GM06990 (cell line): ENCODE measurements around the gene FGF5.
"Not testable (repeated sequence)": the region's sequence is repeated elsewhere in the genome, so short reads cannot be mapped to it uniquely, and the experiment has no call there.

Experiments
- DNase-seq: peaks from one replicate; pipeline ENCODE4 v3.0.0-alpha.2; 2011; ENCODE audit not compliant: insufficient read length; ENCODE audit errors: extremely low read depth
- H3K27me3 ChIP-seq: replicated peaks from 2 replicates; pipeline ENCODE4 v1.6.0; 2011; ENCODE audit warnings: low read length; ENCODE audit not compliant: control insufficient read depth, insufficient read depth
- H3K36me3 ChIP-seq: 2 replicates; pipeline ENCODE4 v1.5.1; 2011; ENCODE audit warnings: low read length; ENCODE audit not compliant: control insufficient read depth, insufficient read depth
- H3K4me3 ChIP-seq: replicated peaks from 2 replicates; pipeline ENCODE4 v1.5.1; 2011; ENCODE audit warnings: low read depth, mild to moderate bottlenecking, control low read depth, low read length
- TF ChIP-seq, protein P1 (sequence below): IDR thresholded peaks from 2 replicates; pipeline ENCODE4 v1.5.1; 2011; ENCODE audit warnings: low read length, control low read depth, mild to moderate bottlenecking, inconsistent platforms; ENCODE audit not compliant: insufficient read depth, poor library complexity, severe bottlenecking

The FGF5 gene

DNA sequence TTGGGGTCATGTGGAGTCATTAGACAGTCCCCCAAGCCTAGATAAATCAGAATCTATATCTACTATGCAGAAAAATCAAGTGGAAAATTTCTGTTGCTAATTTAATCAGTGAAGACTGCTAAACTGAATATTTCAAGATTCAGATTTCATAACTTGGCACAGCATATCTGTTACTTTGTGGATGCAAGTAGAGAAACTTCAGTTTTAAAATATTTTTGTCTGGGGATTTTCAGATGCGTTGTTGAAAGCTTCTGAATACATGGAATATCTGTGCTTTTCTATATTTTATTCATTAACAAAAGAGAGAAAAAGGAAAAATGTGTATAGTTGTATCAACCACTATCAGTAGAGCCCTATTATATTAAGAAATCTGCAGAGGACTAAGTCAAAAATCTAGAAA, 4.4 kb downstream of the FGF5 start:
- H3K36me3 ChIP-seq: no peaks in the 10 kb centered on the region
- no peak for DNase-seq
- TF ChIP-seq, protein P1, sequence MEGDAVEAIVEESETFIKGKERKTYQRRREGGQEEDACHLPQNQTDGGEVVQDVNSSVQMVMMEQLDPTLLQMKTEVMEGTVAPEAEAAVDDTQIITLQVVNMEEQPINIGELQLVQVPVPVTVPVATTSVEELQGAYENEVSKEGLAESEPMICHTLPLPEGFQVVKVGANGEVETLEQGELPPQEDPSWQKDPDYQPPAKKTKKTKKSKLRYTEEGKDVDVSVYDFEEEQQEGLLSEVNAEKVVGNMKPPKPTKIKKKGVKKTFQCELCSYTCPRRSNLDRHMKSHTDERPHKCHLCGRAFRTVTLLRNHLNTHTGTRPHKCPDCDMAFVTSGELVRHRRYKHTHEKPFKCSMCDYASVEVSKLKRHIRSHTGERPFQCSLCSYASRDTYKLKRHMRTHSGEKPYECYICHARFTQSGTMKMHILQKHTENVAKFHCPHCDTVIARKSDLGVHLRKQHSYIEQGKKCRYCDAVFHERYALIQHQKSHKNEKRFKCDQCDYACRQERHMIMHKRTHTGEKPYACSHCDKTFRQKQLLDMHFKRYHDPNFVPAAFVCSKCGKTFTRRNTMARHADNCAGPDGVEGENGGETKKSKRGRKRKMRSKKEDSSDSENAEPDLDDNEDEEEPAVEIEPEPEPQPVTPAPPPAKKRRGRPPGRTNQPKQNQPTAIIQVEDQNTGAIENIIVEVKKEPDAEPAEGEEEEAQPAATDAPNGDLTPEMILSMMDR: no peak
- H3K27me3 ChIP-seq: peaks cover 4% of the 10 kb centered on the region
- H3K4me3 ChIP-seq: no peak overlapping the region

DNA sequence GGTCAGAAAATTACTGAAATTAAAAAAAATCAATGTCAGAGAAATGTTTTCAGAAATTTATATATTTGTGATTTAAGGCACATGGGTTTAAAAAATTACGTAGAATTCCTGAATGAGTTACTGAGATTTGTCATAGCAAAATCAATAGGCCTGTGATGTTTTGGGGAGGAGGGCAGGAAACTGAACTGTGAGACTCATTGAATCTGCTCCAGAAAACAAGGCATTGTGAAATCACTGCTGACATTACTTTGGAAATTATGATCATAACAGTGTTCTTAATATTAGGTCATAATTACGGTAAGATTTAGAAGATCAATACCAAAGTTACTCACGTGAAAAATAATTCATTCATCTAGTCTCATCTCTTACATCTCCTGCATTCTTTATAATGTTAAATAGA, 5.3 kb downstream of the FGF5 start:
- Histone ChIP-seq H3K4me3 (no peak overlapping the region), H3K27me3 (peaks cover 3% of the 10 kb centered on the region), H3K36me3 (no peaks in the 10 kb centered on the region)
- TF ChIP-seq, protein P1: no peak
- DNase-seq: no peak

DNA sequence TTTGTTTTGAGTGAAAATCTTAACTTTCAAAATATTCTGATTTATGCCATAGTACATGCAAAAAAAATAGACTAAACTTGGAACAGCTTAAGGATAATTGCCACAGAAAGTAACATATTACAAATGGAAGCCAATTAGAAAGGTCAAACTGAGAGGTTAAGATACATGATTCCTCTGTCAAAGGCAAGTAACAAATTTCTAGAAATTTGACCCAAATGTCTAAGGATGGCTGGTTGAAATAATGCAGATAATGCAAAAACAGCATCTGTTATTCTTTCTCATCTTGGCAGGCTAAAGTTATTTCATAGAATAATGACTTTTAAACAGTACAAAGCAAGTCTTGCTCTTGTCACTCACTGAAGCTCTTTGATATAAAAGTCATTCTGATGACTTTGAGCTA, 10.5 kb downstream of the FGF5 start:
- TF ChIP-seq, protein P1: no peak
- DNase-seq: no peak
- H3K4me3 ChIP-seq: no peak overlapping the region
- no peaks in the 10 kb centered on the region for H3K27me3 ChIP-seq
- H3K36me3 ChIP-seq: no peaks in the 10 kb centered on the region

DNA sequence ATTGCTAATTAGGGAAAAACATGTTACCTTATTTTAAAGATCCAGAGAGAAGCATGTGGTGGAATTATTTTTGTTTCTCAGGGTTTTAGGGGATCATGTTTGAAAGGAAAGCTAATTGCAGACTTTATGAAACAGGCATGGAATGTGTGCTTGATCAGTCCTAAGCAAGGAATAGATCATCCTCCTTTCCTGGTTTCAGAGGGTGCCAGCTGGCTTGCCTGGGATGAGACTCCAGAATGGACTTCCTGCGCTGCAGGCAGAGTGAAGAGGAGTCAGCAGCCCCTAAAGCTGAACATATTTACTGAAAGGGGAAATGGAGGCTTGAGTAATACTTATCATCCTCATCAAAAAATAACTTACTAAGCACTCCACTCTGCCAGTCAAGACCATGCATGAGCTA, 13.3 kb downstream of the FGF5 start:
- H3K36me3 ChIP-seq: no peaks in the 10 kb centered on the region
- TF ChIP-seq, protein P1: no peak
- H3K4me3 ChIP-seq: no peak overlapping the region
- DNase-seq: no peak
- no peaks in the 10 kb centered on the region for H3K27me3 ChIP-seq

DNA sequence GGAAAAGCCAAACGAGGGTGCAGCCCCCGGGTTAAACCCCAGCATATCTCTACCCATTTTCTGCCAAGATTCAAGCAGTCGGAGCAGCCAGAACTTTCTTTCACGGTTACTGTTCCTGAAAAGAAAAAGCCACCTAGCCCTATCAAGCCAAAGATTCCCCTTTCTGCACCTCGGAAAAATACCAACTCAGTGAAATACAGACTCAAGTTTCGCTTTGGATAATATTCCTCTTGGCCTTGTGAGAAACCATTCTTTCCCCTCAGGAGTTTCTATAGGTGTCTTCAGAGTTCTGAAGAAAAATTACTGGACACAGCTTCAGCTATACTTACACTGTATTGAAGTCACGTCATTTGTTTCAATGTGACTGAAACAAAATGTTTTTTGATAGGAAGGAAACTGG, 20.0 kb downstream of the FGF5 start:
- Histone ChIP-seq H3K27me3 (no peaks in the 10 kb centered on the region), H3K36me3 (no peaks in the 10 kb centered on the region), H3K4me3 (no peak overlapping the region)
- DNase-seq: no peak
- TF ChIP-seq, protein P1: no peak

DNA sequence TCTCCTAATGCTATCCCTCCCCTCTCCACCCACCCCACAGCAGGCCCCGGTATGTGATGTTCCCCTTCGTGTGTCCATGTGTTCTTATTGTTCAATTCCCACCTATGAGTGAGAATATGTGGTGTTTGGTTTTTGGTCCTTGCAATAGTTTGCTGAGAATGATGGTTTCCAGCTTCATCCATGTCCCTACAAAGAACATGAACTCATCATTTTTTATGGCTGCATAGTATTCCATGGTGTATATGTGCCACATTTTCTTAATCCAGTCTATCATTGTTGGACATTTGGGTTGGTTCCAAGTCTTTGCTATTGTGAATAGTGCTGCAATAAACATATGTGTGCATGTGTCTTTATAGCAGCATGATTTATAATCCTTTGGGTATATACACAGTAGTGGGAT, 24.2 kb downstream of the FGF5 start:
- DNase-seq, H3K36me3 ChIP-seq, H3K4me3 ChIP-seq, H3K27me3 ChIP-seq: not testable (repeated sequence)
